Activated effector memory CD4-positive, alpha-beta T cell treated with Interleukin-2 at 50 U/mL for 16 hours (primary cell): Measurements from ENCODE around the gene SNX19.
A peak's percentile ranks its signal among the peaks of the same experiment; 100 is the strongest.
"Not testable (repeated sequence)": the region's sequence is repeated elsewhere in the genome, so short reads cannot be mapped to it uniquely, and the experiment has no call there.

Experiments
- DNase-seq: peaks from one replicate; pipeline ENCODE4 v3.0.0-alpha.2; 2020

Gene SNX19

DNA sequence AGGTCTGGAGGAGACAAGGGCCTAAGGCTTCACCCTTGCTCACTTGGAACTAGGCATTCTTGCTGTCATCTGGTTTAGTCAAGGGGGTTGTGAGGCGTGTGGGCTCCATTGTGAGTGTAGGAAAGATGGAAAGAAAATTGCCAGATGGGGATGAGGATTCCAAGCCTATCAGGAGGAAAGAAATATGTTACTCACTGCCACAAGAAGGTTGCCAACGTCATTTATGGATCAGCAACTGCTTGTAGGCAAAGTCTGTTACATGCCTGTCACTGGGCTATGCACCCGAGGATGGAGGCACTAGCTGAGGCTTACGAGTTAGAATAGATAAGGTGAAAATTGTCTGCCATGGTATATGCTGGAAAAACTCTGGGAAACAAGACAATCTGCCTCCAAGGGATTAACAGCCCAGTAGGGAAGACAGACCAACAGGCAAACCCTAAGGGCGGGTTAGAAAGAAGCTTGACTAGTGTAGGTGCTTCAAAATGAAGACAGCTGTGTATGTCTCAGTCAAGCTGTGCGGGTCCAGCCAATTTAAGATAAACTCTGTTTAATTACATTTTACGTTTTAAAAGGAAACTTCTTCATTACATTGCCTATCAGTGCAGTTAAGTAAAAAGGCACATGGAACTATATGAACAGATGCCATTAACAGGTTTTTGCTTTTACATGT, 47.4 kb downstream of the SNX19 start:
- no peak for DNase-seq

DNA sequence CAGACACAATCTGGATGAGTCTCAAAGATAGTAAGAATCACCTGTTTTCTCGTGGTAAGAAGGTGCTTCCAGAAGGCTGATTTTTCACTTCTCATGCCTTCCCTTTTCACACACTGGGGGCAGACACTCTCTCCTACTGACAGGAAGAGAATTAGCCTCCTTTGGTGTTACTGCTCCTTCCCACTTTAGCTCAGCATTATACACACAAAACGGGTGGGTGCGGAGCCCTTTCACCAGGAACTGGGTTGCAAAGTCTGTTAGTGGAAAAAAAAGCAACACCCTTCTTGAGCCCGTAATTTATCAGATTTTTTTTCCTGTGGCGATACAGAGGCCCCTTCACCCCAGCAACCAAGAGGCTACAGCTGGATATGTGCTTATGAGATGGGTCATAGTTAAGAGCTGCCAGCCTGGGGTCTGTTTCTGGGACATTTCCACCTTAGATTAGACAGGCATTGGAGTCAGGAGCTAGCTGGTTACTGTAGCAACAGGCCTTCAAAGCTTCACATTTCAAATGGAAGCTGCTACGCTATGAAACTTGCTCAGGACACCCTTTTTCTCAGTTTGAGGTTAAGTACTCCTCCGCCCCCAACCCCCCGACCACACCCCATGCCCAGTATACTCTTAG, 48.1 kb downstream of the SNX19 start:
- DNase-seq = no peak

DNA sequence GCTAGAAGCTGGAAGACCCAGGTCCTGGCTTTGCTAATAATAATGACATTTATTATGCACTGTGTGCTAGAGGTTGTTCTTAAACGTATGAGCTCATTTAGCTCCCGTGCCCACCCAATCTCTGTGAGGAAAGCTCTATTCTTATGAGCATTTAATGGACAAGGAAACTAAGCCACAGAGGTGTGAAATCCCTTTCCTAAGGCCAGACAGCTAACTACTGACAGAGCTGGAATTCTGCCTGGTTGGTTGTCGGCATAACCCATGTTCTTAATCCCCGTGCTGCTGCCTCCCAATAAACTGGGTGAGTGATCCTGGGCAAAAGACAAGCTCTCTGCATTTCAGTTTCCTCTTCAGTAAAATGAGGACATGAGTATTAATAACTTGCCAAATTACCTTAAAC, 49.4 kb downstream of the SNX19 start:
- DNase-seq = no peak

DNA sequence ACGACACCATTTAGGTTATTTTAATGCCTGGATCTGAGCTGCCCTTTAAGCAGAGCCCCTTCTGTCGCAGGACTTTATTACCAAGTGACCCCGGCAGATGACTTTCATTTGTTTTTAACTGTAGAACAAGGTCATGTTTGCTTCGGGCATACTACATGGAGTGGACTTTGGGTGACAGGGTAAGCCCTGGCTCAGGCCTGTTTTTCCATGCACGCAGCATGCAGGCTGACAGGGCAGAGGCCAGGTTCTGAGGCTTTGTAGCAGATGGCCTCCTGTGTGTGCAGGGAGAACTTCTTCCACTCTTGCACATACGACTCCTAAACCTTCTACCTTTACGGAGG, 50.5 kb downstream of the SNX19 start:
- no peak for DNase-seq

DNA sequence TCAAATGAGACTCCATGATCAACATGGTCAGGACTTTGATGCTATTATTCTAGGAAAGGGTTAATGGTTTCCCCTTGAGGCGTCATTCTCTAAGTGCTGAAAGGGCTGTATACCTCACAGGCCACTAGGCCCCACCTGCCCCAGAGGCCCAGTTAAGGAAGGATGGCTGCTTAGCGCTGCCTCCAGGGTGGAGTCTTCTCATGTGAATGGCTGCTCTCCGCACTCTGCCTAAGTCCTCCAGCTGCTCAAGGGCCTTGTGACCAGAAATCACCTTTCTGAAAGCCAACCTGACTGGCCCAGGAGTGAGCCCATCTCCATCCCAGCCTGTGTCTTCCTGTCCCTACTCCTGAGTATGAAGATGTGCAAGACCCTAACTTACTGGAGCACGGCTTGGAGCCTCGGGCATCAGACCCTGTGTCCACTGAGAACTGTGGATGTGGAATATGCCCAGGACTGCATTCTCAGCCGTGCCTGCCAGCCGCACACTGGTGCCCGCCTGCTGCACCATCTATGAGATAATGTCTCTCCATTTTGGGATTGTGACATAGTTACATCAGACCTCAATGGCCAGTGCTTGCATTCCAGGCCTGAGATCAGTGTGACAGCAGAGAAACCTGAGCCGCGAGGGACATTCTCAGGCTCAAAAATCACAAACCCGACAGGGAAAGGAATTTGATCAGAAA, 51.0 kb downstream of the SNX19 start:
- DNase-seq = no peak

DNA sequence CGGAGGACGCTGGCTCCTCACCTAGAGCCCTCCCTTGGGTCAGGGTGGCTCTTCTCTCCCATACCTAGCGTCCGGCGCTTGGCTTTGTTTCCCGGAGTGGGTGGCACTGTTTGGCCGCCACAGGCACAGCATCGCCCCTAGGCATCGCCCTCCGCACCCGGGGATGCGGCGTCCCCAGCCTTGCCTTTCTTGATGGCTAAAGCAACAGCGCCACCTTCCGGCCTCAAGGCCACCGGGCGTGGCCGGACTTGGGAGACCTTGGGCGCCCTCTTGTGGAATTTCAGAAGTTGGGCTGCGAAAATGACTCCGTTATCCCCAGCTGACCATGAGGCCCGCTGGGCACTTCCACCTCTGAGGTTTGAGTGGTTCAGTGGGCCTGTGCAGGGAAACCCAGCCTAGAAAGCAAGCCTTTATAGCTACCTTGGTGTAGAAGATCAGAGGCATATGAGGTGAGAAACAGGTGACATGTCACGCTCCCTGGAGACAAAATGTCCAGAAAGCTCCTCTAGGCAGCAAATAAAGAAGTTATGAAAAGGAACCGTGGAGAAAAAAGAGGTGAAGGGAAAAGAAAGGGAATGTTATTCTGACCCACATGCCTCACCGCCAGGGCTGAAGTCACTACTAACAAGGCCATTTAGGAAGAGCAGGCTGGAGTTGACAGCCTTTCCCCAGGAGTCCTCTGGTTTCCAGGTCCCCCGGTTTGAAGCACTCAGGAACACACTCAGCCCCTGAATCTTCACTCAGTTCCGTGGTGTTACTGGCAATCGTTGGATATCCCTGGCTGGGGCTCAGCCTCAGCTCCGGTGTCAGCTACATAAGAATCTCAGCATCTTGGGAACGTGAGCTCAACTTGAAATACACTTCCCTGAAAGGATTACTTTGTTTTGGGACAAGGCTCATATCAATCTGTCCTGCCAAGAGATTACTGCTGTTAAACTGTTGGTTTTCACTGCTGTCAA, 54.1 kb downstream of the SNX19 start:
- peak; percentile 75 for DNase-seq

DNA sequence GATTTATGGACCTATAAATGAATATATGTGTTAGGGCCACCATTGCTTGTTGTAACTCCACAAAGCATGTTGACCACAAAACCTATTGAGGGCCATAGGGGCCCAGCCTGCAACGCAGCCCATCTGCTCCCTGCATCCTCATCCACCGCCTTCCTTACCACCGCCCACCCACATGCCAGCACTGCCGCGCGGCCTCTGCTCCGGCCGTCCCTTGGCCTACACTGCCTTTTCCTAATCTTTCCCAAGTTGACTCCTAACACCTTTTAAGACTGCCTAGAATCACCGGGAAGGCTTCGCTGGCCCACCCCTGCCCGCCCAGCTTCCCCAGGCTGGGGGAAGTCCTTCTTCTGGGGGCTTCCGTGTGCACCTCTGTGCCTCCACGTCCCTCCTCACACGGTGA, 55.0 kb downstream of the SNX19 start:
- DNase-seq = no peak

DNA sequence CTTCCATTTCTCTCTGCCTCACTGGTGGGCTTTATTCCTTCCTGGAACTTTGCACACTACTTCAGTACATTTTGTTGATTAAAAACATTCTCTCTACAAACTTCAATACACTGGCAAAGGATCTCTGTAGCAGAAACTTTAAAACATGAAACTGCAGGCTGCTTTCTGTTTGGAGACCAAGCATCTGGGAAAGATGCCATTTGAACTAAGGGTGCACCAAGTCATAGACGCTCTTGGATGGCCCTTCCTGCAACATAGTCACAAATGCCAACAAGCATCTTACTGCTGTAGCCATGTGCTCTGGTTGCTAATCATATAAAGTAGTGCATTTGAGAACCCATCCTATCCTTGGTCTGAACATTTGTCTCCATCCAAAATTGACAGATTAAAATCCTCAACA, 56.4 kb downstream of the SNX19 start:
- no peak for DNase-seq

DNA sequence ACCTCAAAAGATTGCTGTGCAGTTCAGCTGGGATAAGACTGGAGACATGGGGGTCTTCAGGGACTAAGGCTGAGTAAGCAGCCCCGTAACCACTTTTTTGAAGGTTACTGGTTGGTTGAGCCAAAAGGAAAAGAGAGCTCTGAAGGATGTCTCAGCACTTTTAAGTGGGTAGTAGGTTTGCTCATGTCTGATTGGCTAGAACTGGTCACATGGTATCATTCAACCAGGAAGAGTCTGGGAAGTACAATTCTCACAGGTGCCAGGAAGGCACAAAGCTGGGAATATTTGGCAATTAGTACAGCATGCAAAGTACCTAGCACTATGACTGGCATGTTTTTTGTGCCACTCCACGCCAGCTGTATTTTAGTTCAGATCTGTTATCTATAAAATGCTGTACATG, 58.1 kb downstream of the SNX19 start:
- no peak for DNase-seq

DNA sequence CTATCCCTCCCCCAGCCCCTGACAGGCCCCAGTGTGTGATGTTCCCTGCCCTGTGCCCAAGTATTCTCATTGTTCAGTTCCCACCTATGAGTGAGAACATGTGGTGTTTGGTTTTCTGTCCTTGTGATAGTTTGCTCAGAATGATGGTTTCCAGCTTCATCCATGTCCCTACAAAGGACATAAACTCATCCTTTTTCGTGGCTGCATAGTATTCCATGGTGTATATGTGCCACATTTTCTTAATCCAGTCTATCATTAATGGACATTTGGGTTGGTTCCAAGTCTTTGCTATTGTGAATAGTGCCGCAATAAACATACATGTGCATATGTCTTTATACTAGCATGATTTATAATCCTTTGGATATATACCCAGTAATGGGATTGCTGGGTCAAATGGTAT, 60.6 kb downstream of the SNX19 start:
- not testable (repeated sequence) for DNase-seq

DNA sequence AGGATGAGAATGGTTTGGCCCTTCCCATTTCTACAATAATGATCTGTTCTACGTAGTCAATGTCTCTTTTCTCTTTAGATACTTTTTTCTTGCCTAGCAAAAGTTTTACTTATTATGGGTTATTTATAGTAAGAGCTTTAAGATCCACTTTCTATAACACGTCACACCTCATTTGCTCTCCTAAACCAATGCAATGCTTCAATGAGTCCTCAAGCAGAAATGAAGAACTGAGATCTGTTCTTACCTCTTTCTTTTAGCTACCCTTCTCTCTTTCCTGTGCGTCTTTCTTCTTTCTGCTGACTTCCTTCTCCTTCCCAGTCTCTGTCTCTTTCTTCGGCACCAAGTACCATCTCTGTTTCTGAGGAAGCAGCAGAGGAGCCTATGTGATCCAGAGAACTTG, 61.8 kb downstream of the SNX19 start:
- no peak for DNase-seq

DNA sequence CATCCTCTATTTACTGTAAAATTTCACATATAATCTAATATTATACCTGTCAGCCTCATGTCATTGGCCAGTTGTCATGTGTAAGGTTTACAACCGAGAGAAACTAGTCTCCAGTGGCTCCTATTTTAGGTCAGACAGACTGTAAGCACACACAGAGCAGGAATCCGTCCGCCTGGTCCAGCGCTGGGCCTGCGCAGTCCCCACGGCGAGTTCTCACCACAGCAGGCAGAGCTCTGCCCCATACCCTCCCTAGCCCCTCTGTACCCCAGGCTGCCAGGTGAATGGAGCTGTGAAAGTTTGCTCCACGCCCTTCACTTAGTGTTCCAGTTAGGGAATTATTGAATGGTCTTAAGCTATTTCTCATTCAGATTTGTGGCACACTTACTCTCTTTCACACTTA, 63.7 kb downstream of the SNX19 start:
- DNase-seq = no peak

DNA sequence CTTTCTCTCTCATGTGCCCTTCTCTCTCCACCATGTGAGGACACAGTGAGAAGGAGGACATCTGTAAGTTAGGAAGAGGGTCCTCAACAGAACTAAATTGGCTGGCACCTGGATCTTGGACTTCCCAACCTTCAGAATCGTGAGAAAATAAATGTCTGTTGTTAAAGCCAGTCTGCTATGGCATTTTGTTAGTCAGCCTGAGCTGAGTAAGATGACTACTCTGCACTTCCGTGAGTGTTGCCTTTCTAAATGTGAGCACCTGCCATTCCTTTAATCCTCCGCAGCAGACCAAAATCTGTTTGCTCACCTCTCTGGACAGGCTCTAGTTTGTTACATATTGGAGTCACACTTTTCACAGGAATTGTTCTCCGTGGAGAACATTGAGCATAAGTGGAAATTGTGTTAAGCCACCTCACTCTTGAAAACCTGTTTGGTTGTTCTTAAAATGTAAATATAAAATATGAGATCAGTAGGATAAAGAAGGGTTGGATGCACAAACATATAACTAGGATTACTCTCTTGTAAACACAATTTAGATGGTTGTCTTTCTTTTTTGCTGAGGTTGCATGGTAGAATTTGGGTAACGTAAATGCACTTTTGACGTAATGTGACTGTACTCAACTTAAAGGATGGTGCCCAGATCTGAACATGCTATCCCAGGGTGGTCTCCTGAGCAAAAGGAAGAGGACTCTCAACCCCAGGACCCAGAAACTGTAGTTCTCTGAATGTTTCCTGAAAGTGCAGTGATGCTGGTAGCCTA, 65.9 kb downstream of the SNX19 start:
- no peak for DNase-seq

DNA sequence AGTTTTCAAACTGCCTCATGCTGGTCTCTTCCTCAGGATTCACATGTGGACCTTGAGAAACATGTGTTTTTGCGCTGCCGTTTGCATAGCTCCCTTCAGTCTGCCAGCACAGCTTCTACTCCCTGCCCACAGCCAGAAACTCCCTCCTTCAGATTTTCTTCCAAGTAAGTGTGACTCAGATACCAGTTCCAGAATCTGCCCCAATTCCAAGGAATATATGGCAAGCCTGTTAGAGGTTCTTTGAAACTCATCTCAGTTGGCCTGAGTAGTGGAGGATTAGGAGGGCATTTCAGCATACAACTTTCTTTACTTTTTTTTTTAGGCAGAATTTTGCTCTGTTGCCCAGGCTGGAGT, 67.1 kb downstream of the SNX19 start:
- DNase-seq = no peak

DNA sequence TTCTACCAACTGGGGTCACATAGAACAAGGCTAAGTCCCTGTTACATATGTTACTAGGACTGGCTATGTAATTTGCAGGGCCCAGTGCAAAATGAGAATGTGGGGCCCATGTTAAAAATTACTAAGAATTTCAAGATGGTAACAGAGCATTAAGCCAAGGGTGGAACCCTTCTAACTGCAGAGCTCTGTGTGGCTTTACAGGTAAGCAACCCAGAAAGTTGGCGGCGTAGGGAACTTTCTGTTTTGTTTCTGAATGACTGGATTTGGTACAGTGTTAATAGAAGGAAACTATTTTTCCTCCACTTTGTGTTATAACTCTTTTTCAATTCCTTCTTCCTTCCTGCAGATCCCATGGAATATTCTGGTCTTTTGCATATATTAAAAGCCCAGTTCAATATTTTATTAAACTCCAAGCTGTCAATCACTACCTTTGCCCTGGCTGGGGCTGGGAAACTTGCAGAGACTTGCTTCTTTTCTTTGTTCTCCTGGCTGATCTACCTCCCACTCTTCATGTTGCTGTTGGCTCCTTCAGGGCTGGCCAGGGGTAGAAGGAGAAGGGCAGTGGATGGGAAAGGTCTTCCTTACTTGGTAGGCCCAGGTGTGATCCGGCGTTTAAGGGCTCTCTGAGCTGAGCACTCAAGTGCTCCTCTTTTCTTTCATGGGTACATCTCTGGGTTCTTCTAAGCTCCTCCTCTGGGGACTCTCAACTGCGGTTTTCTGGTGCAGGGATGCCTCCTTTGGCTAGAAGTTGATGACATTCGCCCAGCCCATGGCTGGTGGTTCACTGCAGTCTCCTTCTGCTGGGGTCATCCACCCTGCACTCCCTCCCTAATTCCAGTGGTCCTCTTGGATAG, 67.7 kb downstream of the SNX19 start:
- no peak for DNase-seq

DNA sequence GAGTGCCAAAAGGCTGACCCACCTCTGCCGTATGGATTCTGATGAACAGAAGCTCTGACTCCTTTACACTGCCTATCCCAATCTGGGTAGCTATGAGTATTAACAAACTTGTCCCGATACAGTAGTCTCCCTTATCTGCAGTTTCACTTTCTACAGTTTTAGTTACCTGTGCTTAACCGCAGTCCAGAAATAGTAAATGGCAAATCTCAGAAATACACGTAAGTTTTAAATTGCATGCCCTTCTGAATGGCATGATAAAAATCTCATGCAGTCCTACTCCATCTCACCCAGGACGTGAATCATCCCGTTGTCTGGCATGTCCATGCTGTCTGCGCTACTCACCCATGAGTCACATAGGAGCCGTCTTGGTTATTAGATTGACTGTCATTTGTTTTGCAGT, 68.8 kb downstream of the SNX19 start:
- no peak for DNase-seq

DNA sequence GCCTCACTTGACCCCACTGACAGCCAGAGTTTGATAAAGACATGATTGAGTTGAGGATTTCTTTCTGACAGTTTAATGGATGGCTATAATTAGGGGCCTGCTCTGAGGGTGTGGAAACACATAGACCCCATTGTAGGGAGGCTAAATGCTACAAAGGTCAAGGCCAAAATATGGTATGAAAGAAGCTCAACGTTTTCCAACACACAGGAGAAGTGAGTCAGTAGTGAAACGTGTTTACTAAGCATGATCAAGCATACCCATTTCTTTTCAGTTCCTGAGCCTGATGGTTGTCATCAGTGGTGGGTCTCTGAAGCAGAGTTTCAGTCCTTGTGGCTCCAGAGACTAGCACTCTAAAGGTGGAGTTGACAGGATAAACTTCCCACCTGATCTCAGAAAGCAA, 69.7 kb downstream of the SNX19 start:
- no peak for DNase-seq

DNA sequence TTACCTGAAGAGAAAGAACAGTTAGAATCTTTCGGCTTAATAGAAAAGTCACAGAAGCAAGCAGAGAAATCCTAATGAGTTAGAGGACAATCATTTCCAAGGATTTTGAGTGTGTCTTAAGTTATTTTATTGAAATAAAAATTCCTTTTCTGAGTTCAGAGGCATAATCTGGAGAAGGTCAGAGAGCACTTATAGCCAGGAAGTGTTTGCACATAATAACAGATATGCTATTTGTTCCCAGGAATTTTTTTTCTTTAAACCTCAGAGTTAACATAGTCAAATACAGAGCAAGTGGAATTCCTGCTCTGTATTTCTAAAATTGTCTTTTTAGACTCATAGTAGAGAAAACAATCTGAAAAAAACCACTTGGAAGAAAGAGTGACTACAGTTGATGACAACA, 74.3 kb downstream of the SNX19 start:
- no peak for DNase-seq

DNA sequence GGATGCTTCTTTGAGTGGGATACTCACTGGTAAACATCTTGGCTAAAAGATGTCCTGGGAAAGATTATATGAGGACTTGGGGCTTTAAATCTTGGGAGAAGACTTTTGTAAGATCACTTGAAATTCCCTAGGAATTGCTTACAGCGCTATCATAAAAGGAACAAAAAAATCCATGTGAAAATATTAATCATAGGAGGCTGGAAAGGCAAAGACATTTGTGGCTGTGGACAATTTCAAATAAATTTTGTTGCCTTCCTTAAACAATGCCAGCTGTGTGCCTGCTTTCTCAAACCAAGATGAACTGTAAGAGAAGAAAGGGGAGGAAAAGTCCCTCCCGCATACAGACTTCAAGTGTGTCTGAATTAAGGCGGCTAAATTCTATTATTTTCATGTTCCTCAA, 75.6 kb downstream of the SNX19 start:
- DNase-seq = no peak

DNA sequence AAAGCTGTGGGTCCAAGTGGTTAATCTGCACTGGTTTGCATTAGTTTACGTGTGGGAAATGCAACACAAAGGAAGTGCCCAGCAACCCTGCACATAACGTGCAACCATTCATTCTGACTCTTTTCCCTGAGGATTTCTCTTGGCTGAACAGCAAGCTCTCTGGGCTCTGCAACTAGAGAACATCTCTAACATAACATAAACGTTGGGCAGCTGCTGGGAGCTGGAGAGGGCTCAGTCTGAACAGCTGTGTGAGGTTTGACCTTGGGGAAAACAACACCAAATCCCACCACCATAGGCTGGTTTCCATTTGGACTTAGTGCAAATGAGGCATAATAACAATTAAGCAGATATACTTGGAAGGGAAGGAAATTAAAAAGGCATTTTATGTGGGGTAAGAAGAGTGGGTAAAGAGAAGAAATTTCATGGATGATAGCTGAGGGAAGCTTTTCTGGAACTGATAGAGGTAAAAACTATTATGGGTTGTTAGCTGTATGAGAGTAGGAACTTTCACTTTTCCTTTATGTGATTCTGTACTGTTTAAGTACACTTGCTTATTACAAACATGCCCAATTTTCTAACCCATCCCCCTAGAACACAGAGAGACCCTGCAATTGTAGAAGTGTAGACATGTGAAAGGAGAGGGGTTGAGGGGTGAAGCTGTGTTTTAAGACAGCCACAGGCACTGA, 76.2 kb downstream of the SNX19 start:
- DNase-seq = no peak

DNA sequence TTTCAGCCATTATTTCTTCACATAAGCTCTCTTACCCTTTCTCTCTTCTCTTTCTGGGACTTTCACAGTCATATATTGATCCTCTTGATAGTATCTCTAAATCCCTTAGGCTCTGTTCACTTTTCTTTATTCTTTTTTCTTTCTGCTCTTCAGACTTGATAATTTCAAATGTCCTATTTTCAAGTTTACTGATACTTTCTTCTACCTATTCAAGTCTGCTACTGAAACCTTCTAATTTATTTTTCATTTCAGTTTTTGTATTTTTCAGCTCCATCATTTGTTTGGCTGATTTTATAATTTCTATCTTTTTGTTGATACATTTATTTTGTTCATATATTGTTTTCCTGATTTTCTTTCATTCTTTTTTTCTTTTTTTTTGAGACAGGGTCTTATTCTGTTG, 79.1 kb downstream of the SNX19 start:
- DNase-seq = no peak
